ENCODE measurements around the gene GALNT16.

DNA sequence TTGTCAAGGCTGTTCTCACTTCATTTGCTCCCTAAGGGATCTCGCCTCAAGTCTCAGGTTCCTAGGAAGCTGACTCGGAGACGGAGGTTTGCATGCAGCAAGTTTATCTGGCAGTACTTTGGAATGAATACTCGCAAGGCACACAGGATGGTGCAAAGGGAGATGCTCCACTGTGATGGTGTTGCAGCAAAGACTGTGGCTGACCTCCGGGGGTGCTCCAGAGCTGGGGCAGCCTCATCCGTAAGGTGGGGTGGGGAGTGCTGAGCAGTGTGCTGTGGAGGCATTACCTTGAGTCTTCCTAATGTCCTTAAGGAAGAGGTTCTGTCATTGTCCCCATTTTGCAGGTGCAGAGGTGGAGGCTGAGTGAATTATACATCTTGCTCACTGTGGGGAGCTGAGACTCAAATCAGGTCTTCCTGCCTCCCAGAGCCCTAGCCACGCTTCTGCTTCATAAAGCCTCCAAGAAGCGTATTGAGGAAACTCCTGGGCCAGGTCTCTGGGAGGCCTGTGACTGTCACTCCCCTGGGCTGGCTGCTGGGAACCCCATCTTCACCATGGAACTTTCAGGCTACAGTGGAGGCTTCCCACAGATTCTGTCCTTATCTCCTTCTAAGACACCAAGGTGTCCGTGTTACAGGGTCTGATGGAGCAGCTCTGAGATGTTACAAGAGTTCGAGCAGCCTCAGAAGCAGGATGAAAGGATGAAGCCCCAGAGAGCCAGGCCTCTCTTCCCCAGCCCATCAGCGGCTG lies 39.5 kb downstream of the GALNT16 start:
- no peak for TF ChIP-seq PATZ1 (CRISPR knock-in tag; IDR thresholded peaks at IDR 0.05; ENCODE audit: borderline replicate concordance)
- no peak for TF ChIP-seq ESRRG (CRISPR knock-in tag; IDR thresholded peaks at IDR 0.05)
- no peak for TF ChIP-seq OSR1 (CRISPR knock-in tag; IDR thresholded peaks at IDR 0.05)
- no peak for TF ChIP-seq TOX (CRISPR knock-in tag; IDR thresholded peaks at IDR 0.05; ENCODE audit: borderline replicate concordance)
- no peak for TF ChIP-seq ZNF70 (CRISPR knock-in tag; IDR thresholded peaks at IDR 0.05)
- TF ChIP-seq ZFP3 (CRISPR knock-in tag; IDR thresholded peaks at IDR 0.05), result no peak
- TF ChIP-seq BACH2 (CRISPR knock-in tag; IDR thresholded peaks at IDR 0.05; ENCODE audit: borderline replicate concordance), result no peak

All from SK-N-SH treated with all-trans-retinoic acid at 6 μM for 48 hours (cell line).